Right renal pelvis (tissue), 4 donors: ENCODE data around the gene ZBTB44. TPM values are rescaled to one million over a fixed set of nuclear protein-coding genes. Genes with fewer than 3 reads are reported as not detected.
A peak's percentile ranks its signal among the peaks of the same experiment; 100 is the strongest.
"Not testable (repeated sequence)": the region's sequence is repeated elsewhere in the genome, so short reads cannot be mapped to it uniquely, and the experiment has no call there.

Experiments used
- DNase-seq, 4 donors: peaks; one replicate each; pipeline ENCODE4 v3.0.0-alpha.2; 2013; ENCODE audit warnings: low read depth in 4 of 4, low spot score in 3 of 4, missing footprints in 1 of 4
- polyA plus RNA-seq, 4 donors: library from polyadenylated mRNA; unstranded; fragments of 120-200 nt; gene quantifications; one replicate each; pipeline ENCODE4 v1.2.1, GENCODE V29; 2013; ENCODE audit not compliant: insufficient read length in 4 of 4

ZBTB44 gene
- 10 to 100 TPM; 48.2 to 66.0 (median 57.8) TPM for polyA plus RNA-seq

GRCh38 chr11:130314750-130315285 is at the start of gene ZBTB44:
Gene ZBTB44, minus strand, starts transcription at chr11:130314917. Its CDS starts 53,044 bp downstream, at chr11:130261873.
- peak; percentile 72 to 89 (median 86) for DNase-seq

GRCh38 chr11:130359419-130359818 is 44.7 kb upstream of the ZBTB44 start:
- DNase-seq: no peak

DNA sequence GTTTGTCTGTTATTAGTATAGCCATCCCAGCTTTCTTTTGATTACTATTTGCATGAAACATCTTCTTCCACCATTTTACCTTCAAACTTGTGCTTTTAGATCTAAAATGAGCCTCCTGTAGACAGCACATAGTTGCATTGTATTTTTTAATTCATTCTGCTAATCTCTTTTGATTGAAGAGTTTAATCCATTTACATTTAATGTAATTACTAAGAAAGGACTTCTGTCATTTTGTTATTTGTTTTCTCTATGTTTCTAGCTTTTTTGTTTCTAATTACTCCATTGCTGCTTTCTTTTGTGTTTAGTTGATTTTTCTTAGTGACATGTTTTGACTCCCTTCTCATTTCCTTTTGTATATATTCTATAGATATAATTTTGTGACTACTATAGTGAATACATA is 43.7 kb upstream of the ZBTB44 start:
- no peak for DNase-seq

DNA sequence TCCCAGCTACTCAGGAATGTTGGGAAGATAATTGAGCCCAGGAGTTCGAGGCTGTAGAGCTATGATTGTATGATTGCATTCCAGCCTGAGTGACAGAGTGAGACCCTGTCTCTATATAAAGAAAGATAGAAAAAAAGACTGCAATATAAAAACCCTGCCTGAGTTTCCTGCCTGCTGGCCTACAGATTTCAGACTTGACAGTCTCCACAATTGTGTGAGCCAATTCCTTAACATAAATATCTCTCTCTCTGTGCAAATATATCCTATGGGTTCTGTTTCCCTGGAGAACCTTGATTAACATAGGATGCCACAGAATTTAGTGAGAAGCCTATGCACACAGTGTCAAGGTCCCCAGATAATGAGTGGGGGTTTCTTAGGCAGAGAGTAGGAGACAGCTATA is 32.5 kb upstream of the ZBTB44 start:
- no peak for DNase-seq

DNA sequence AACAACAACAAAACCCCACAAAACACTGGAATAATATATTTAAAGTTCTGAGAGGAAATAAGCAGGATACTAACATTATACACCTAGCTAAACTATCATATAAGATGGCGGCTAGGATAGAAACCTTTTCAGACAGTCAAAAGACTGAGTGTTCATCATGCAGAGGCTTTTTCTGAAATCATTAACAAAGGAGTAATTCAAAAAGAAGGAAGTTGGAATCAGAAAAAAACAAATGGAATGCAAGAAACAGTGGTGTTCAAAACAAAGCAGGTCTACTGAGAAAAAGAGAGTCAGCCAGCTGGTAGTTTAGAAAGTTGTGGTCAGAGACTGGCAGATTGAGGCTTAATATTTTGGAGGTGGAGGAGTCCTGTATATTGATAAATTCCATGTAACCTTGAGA is 30.1 kb upstream of the ZBTB44 start:
- DNase-seq: no peak

- no peak for DNase-seq
Observed at GRCh38 chr11:130340671-130341319, 26.1 kb upstream of the ZBTB44 start.

- DNase-seq: no peak
Observed at GRCh38 chr11:130338667-130339066, 23.9 kb upstream of the ZBTB44 start.

- no peak for DNase-seq
Observed at GRCh38 chr11:130337281-130338089, 22.8 kb upstream of the ZBTB44 start.

DNA sequence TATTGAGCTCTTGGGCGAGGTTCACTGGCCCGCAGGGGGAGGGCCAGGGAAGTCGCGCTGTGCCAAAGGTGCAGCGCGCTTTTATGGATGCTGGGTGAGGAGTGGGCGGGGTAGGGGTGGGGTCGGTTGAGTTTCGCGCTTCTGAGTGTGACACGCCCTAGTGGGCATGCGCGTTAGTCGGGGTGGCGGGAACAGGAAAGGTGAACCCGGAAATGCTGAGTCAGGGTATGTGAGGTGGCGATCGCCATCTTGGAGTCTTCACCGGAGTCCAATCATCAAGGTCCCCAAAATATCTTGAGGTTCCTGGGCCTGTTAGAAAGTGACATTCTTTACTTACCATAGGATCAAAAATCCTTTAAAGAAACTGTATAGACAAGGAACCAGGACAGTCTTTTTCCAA is 16.7 kb upstream of the ZBTB44 start:
- not testable (repeated sequence) for DNase-seq

DNA sequence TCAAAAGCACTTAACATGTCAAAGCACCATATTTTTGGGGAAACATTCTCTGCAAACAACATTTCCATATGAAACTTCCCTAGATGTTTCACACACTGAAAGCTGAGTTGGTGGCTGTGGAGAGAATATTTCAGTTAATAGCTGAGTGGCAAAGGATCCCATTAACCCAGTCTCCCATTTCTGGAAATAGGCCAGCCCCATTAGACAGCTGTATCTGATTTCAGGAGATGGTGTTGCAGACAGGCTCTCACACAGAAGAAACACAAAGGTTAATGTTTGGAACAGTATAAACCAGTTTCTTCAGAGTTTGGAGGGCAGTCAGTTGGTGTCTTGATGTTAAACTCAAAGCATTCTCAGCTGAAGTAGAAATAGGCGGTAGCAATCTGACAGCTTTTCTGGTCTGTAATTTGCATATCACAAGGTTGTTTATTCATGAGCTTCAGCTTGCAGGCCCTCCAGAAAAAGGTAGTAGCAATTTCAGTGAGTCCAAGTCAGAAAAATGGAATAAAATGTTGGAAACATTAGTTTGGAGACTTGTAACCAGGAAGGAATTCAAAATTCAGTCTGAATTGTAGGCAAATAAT is 15.5 kb upstream of the ZBTB44 start:
- no peak for DNase-seq

DNA sequence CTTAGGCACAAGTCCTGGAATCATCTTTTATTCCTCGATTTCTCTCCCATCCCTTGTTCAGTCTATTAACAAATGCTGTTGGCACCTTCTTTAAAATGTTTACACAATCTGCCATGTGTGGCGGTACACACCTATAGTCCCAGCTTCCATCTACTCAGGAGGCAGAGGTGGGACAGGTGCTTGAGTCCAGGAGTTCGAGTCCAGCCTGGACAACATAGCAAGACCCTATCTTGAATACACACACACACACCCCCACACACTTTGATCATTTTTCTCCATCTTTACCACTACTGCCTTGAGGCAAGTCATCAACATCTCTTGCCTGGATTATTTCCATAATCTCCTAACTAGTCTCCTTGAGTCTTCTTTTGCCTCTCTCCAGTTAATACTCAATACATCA is 13.7 kb upstream of the ZBTB44 start:
- DNase-seq: no peak

DNA sequence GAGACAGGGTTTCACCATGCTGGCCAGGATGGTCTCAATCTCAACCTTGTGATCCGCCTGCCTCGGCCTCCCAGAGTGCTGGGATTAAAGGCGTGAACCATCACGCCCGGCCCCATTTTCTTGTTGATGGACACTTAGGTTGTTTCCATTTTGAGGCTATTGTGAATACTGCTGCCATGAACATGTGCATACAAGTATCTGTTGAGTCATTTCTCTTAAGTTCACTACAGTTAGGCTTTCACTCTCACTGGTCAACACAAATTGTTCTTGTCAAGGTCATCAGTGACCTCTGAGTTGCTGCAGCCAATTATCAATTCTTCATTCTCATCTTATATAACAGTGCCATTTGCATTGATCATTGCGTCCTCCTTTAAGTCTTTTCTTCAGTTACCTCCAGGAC is 13.0 kb upstream of the ZBTB44 start:
- no peak for DNase-seq

- no peak for DNase-seq
Observed at GRCh38 chr11:130325691-130326090, 11.0 kb upstream of the ZBTB44 start.

GRCh38 chr11:130323452-130324450 is 9.0 kb upstream of the ZBTB44 start:
- no peak for DNase-seq

DNA sequence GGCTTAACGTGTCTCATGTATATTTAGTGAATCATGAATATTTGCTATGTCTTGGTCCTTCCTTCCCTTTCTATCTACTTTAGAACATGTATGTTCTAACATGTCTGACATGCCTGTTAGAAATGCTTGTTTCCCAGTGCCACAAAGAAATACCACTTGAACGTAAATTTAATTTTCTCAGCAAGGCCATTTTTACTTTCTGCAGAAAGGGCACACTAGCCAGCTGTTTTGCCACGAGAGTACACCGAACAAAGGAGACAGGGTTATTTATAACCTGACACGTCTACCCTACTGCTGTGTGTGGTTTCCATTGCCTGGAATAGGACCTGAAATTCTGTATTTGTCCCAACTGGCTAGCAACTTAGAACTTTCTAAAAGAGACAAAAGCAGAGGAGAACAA is 7.4 kb upstream of the ZBTB44 start:
- DNase-seq: no peak

GRCh38 chr11:130318031-130318673 is 3.4 kb upstream of the ZBTB44 start:
- DNase-seq: no peak

- no peak for DNase-seq
Observed at GRCh38 chr11:130315354-130315970, 745 bp upstream of the ZBTB44 start.

- peak in 1 of 4 donors; percentile 44 for DNase-seq
Observed at GRCh38 chr11:130314184-130314749, 450 bp downstream of the ZBTB44 start.
